Measurements from ENCODE around the gene RPL23.
A peak's percentile ranks its signal among the peaks of the same experiment; 100 is the strongest.

GRCh38 chr17:38869526-38870258 is 16.2 kb upstream of the RPL23 start, which contains the start of gene LASP1:
- TF ChIP-seq CTCF (IDR thresholded peaks at IDR 0.05) (no peak), POLR2AphosphoS5 (IDR thresholded peaks at IDR 0.05) (peak; percentile 97 to 99)
